Measurements from ENCODE around the gene NSUN4. TPM values are rescaled to one million over a fixed set of nuclear protein-coding genes. Genes with fewer than 3 reads are reported as not detected.
A peak's percentile ranks its signal among the peaks of the same experiment; 100 is the strongest.
"Not testable (repeated sequence)": the region's sequence is repeated elsewhere in the genome, so short reads cannot be mapped to it uniquely, and the experiment has no call there.

Gene NSUN4
- total and polyA plus RNA-seq, 4 donors: 12.2 to 17.5 (median 13.8) TPM

- not testable (repeated sequence) for H3K36me3 ChIP-seq (ENCODE audit: control insufficient read depth, insufficient read depth, low read length); H3K9me3 ChIP-seq (ENCODE audit: control insufficient read depth, insufficient read depth, low read length); DNase-seq (ENCODE audit: low read depth in 4 of 6, low spot score in 6 of 6); H3K4me3 ChIP-seq (ENCODE audit: low read depth, low read length); H3K27ac ChIP-seq (ENCODE audit: low read depth, low read length); H3K4me1 ChIP-seq (ENCODE audit: control insufficient read depth, insufficient read depth, low read length); H3K27me3 ChIP-seq (ENCODE audit: control insufficient read depth, insufficient read depth, low read length)
- no CpG with 5 or more reads among the region's 11 CpGs for WGBS (ENCODE audit: insufficient coverage)
Measured at GRCh38 chr1:46325285-46326076, 15.1 kb upstream of the NSUN4 start.

GRCh38 chr1:46328182-46328581 lies 12.4 kb upstream of the NSUN4 start:
- H3K27ac ChIP-seq (ENCODE audit: low read depth, low read length); H3K9me3 ChIP-seq (ENCODE audit: control insufficient read depth, insufficient read depth, low read length); H3K4me1 ChIP-seq (ENCODE audit: control insufficient read depth, insufficient read depth, low read length); H3K27me3 ChIP-seq (ENCODE audit: control insufficient read depth, insufficient read depth, low read length); H3K36me3 ChIP-seq (ENCODE audit: control insufficient read depth, insufficient read depth, low read length); H3K4me3 ChIP-seq (ENCODE audit: low read depth, low read length); DNase-seq (ENCODE audit: low read depth in 4 of 6, low spot score in 6 of 6): not testable (repeated sequence)
- 67% methylated on average over 2 of the region's 7 CpGs for whole genome bisulfite sequencing (ENCODE audit: insufficient coverage)

- not testable (repeated sequence) for H3K27ac ChIP-seq (ENCODE audit: low read depth, low read length); H3K9me3 ChIP-seq (ENCODE audit: control insufficient read depth, insufficient read depth, low read length); H3K4me1 ChIP-seq (ENCODE audit: control insufficient read depth, insufficient read depth, low read length); H3K4me3 ChIP-seq (ENCODE audit: low read depth, low read length); H3K36me3 ChIP-seq (ENCODE audit: control insufficient read depth, insufficient read depth, low read length); DNase-seq (ENCODE audit: low read depth in 4 of 6, low spot score in 6 of 6); H3K27me3 ChIP-seq (ENCODE audit: control insufficient read depth, insufficient read depth, low read length)
- no CpG with 5 or more reads among the region's 7 CpGs for WGBS (ENCODE audit: insufficient coverage)
Measured at GRCh38 chr1:46329807-46330206, 10.8 kb upstream of the NSUN4 start.

- H3K4me3 ChIP-seq (ENCODE audit: low read depth, low read length); DNase-seq (ENCODE audit: low read depth in 4 of 6, low spot score in 6 of 6); H3K4me1 ChIP-seq (ENCODE audit: control insufficient read depth, insufficient read depth, low read length); H3K9me3 ChIP-seq (ENCODE audit: control insufficient read depth, insufficient read depth, low read length); H3K27me3 ChIP-seq (ENCODE audit: control insufficient read depth, insufficient read depth, low read length); H3K27ac ChIP-seq (ENCODE audit: low read depth, low read length); H3K36me3 ChIP-seq (ENCODE audit: control insufficient read depth, insufficient read depth, low read length): not testable (repeated sequence)
- 82% methylated on average over 2 of the region's 2 CpGs for WGBS (ENCODE audit: insufficient coverage)
Measured at GRCh38 chr1:46330381-46330780, 10.2 kb upstream of the NSUN4 start.

GRCh38 chr1:46331786-46332540 lies 8.6 kb upstream of the NSUN4 start:
- DNase-seq (ENCODE audit: low read depth in 4 of 6, low spot score in 6 of 6); H3K27ac ChIP-seq (ENCODE audit: low read depth, low read length); H3K9me3 ChIP-seq (ENCODE audit: control insufficient read depth, insufficient read depth, low read length); H3K27me3 ChIP-seq (ENCODE audit: control insufficient read depth, insufficient read depth, low read length); H3K4me1 ChIP-seq (ENCODE audit: control insufficient read depth, insufficient read depth, low read length); H3K36me3 ChIP-seq (ENCODE audit: control insufficient read depth, insufficient read depth, low read length); H3K4me3 ChIP-seq (ENCODE audit: low read depth, low read length): not testable (repeated sequence)
- 71% methylated on average over 20 of the region's 24 CpGs for WGBS (ENCODE audit: insufficient coverage)

- no peaks in the 10 kb centered on the region for H3K27me3 ChIP-seq (ENCODE audit: control insufficient read depth, insufficient read depth, low read length)
- H3K36me3 ChIP-seq (ENCODE audit: control insufficient read depth, insufficient read depth, low read length): no peaks in the 10 kb centered on the region
- peak in 3 of 6 donors; percentile 7 to 61 (median 46) for DNase-seq (ENCODE audit: low read depth in 4 of 6, low spot score in 6 of 6)
- 76% methylated on average over 5 of the region's 9 CpGs for WGBS (ENCODE audit: insufficient coverage)
- H3K4me1 ChIP-seq (ENCODE audit: control insufficient read depth, insufficient read depth, low read length): no peaks in the 10 kb centered on the region
- H3K27ac ChIP-seq (ENCODE audit: low read depth, low read length): no peak overlapping the region
- H3K4me3 ChIP-seq (ENCODE audit: low read depth, low read length): no peak overlapping the region
- no peaks in the 10 kb centered on the region for H3K9me3 ChIP-seq (ENCODE audit: control insufficient read depth, insufficient read depth, low read length)
Measured at GRCh38 chr1:46333300-46334029, 7.1 kb upstream of the NSUN4 start.

GRCh38 chr1:46334030-46334384 lies 6.6 kb upstream of the NSUN4 start:
- 80% methylated on average over 2 of the region's 2 CpGs for WGBS (ENCODE audit: insufficient coverage)
- H3K27ac ChIP-seq (ENCODE audit: low read depth, low read length): no peak overlapping the region
- DNase-seq (ENCODE audit: low read depth in 4 of 6, low spot score in 6 of 6): no peak
- no peaks in the 10 kb centered on the region for H3K27me3 ChIP-seq (ENCODE audit: control insufficient read depth, insufficient read depth, low read length)
- H3K4me3 ChIP-seq (ENCODE audit: low read depth, low read length): no peak overlapping the region
- no peaks in the 10 kb centered on the region for H3K9me3 ChIP-seq (ENCODE audit: control insufficient read depth, insufficient read depth, low read length)
- no peaks in the 10 kb centered on the region for H3K36me3 ChIP-seq (ENCODE audit: control insufficient read depth, insufficient read depth, low read length)
- H3K4me1 ChIP-seq (ENCODE audit: control insufficient read depth, insufficient read depth, low read length): no peaks in the 10 kb centered on the region

GRCh38 chr1:46335081-46335480 lies 5.5 kb upstream of the NSUN4 start:
- Histone ChIP-seq H3K9me3 (ENCODE audit: control insufficient read depth, insufficient read depth, low read length) (no peaks in the 10 kb centered on the region), H3K4me1 (ENCODE audit: control insufficient read depth, insufficient read depth, low read length) (no peaks in the 10 kb centered on the region), H3K27me3 (ENCODE audit: control insufficient read depth, insufficient read depth, low read length) (no peaks in the 10 kb centered on the region), H3K27ac (ENCODE audit: low read depth, low read length) (no peak overlapping the region), H3K36me3 (ENCODE audit: control insufficient read depth, insufficient read depth, low read length) (no peaks in the 10 kb centered on the region), H3K4me3 (ENCODE audit: low read depth, low read length) (no peak overlapping the region)
- no peak for DNase-seq (ENCODE audit: low read depth in 4 of 6, low spot score in 6 of 6)
- no CpG with 5 or more reads among the region's 3 CpGs for WGBS (ENCODE audit: insufficient coverage)

- no CpG with 5 or more reads among the region's 14 CpGs for WGBS (ENCODE audit: insufficient coverage)
- not testable (repeated sequence) for H3K27me3 ChIP-seq (ENCODE audit: control insufficient read depth, insufficient read depth, low read length); DNase-seq (ENCODE audit: low read depth in 4 of 6, low spot score in 6 of 6); H3K4me3 ChIP-seq (ENCODE audit: low read depth, low read length); H3K27ac ChIP-seq (ENCODE audit: low read depth, low read length); H3K36me3 ChIP-seq (ENCODE audit: control insufficient read depth, insufficient read depth, low read length); H3K9me3 ChIP-seq (ENCODE audit: control insufficient read depth, insufficient read depth, low read length)
- peaks cover 11% of the 10 kb centered on the region for H3K4me1 ChIP-seq (ENCODE audit: control insufficient read depth, insufficient read depth, low read length)
Measured at GRCh38 chr1:46337409-46337808, 3.2 kb upstream of the NSUN4 start.
